ENCODE results near the gene DTNBP1. TPM values are rescaled to one million over a fixed set of nuclear protein-coding genes. Genes with fewer than 3 reads are reported as not detected.

DTNBP1 gene
- total and polyA plus RNA-seq, 2 of the 4 experiments (the other 2 are of a cell fraction) = 4.8 to 18.7 TPM

- peaks cover 25 to 63% of the 10 kb centered on the region in 2 experiments for H3K79me1 ChIP-seq (ENCODE audit: low read depth in 1 of 2, low read length in 2 of 2)
- DNase-seq = peak; percentile 63
- H3K56ac ChIP-seq (ENCODE audit: extremely low read depth, insufficient read depth, low read length) = no peak overlapping the region
- no peak overlapping the region for H2BK20ac ChIP-seq (ENCODE audit: low read depth, low read length)
- no peak overlapping the region for H3K4me3 ChIP-seq (ENCODE audit: insufficient read depth, low read depth, low read length)
- H4K20me1 ChIP-seq (ENCODE audit: insufficient read depth, low read length) = peaks cover 56% of the 10 kb centered on the region
- no peaks in the 10 kb centered on the region for H3K9me3 ChIP-seq (ENCODE audit: control insufficient read depth, insufficient read depth, low read length)
- peaks cover 33% of the 10 kb centered on the region for H3K36me3 ChIP-seq (ENCODE audit: control insufficient read depth, insufficient read depth, low read length)
- no peak overlapping the region for H2AFZ ChIP-seq (replicated peaks; ENCODE audit: low read length, poor library complexity)
- peaks cover 11% of the 10 kb centered on the region for H3K9me1 ChIP-seq (ENCODE audit: insufficient read depth, low read length)
- H3K27ac ChIP-seq (ENCODE audit: insufficient read depth, low read length) = no peak overlapping the region
- H3K4me2 ChIP-seq (ENCODE audit: low read depth, low read length) = no peak overlapping the region
- no peak for TF ChIP-seq POLR2A (IDR thresholded peaks at IDR 0.05; ENCODE audit: low read depth, low read length)
- TF ChIP-seq RCOR1 (IDR thresholded peaks at IDR 0.05; ENCODE audit: insufficient replicate concordance, low read length) = no peak
- peak; percentile 43; the same call in 1 of the 2 replicates for TF ChIP-seq FOS (IDR thresholded peaks at IDR 0.05; ENCODE audit: low read depth, low read length)
- no peak overlapping the region for H4K91ac ChIP-seq (ENCODE audit: insufficient read depth, low read depth, low read length)
- ChIA-PET POLR2A (ENCODE audit: unreplicated experiment) (no interaction called here), CTCF (no interaction called here)
- no peak overlapping the region for H4K5ac ChIP-seq (ENCODE audit: low read depth, low read length)
- intact Hi-C loops (cut with micrococcal nuclease) = loop anchor here (2.0 to 10.0 kb wide), 2 partner anchors 129 to 1369 kb away; no protein-coding TSS in a partner anchor
- H2AK5ac ChIP-seq (ENCODE audit: low read depth, low read length) = no peak overlapping the region
- H4K8ac ChIP-seq (ENCODE audit: low read depth in 2 of 2, low read length in 2 of 2) = no peak overlapping the region
- ATAC-seq (ENCODE audit: low read depth) = 0 out of 2 replicates have a peak, but pooled peaks have one; percentile 28
- no CpG with 5 or more reads among the region's 9 CpGs for WGBS, 2 experiments (ENCODE audit: extremely low coverage in 2 of 2, insufficient read length in 1 of 2)
- H3K23ac ChIP-seq (ENCODE audit: low read depth, low read length) = no peak overlapping the region
- no peak overlapping the region for H3K4ac ChIP-seq (ENCODE audit: low read depth, low read length)
- H2BK120ac ChIP-seq (ENCODE audit: low read depth, low read length) = no peak overlapping the region
- H3K4me1 ChIP-seq (ENCODE audit: control insufficient read depth, insufficient read depth, low read length) = peaks cover 13% of the 10 kb centered on the region
- BruUV-seq (replicated peaks) = no TSS peak
- no peak overlapping the region for H2BK15ac ChIP-seq (ENCODE audit: low read depth, low read length)
- no peaks in the 10 kb centered on the region for H3K27me3 ChIP-seq (ENCODE audit: control insufficient read depth, insufficient read depth, low read length)
- no peak overlapping the region for H3K9ac ChIP-seq (ENCODE audit: low read depth, low read length)
- no peak overlapping the region for H3K18ac ChIP-seq (ENCODE audit: low read depth, low read length)
- H3K14ac ChIP-seq (replicated peaks; ENCODE audit: low read depth, low read length) = no peak overlapping the region
- dilution Hi-C loops (cut with HindIII; ENCODE audit: low sequenced_read_pairs, unreplicated experiment) = no loop called here
- no peak overlapping the region for H2BK5ac ChIP-seq (ENCODE audit: low read depth, low read length, poor library complexity, severe bottlenecking)
- in situ Hi-C loops (cut with MboI; ENCODE audit: low sequenced_read_pairs) = no loop called here
- no peak overlapping the region for H2AK9ac ChIP-seq (replicated peaks; ENCODE audit: low read depth, low read length, poor library complexity)
Observed at GRCh38 chr6:15493437-15494168, 169.2 kb downstream of the DTNBP1 start.
